K562 (cell line): Measurements from ENCODE around the gene TAS1R3.

Experiments used
- CSDE1 ChIP-seq, 2 experiments: fragments of 450-650 bp; IDR thresholded peaks; 2 replicates each; pipeline ENCODE4 v1.6.1; 2016; ENCODE audit warnings: mild to moderate bottlenecking in 1 of 2
- HDAC1 ChIP-seq, 2 experiments: fragments of 450-650 bp; IDR thresholded peaks; 2 replicates each; pipeline ENCODE4 v1.6.1; 2016 to 2017; ENCODE audit warnings: inconsistent platforms in 1 of 2, mild to moderate bottlenecking in 1 of 2, moderate library complexity in 1 of 2
- NFIX ChIP-seq: fragments of 250-450 bp; sonication (Bioruptor Pico); IDR thresholded peaks from 2 replicates; pipeline ENCODE4 v1.4.0; 2020; ENCODE audit warnings: low read depth, mild to moderate bottlenecking, moderate library complexity
- NR3C1 ChIP-seq: sonication (generic); formaldehyde crosslinking; IDR thresholded peaks from 2 replicates; pipeline ENCODE4 v1.8.1; 2022; ENCODE audit warnings: missing genetic modification reagents
- TCF7 ChIP-seq: sonication (generic); IDR thresholded peaks from 2 replicates; pipeline ENCODE4 v1.6.1; 2016; ENCODE audit warnings: antibody characterized with exemption, borderline replicate concordance
- TRIM24 ChIP-seq, 2 experiments: fragments of 450-650 bp; IDR thresholded peaks; 2 replicates each; pipeline ENCODE4 v1.6.1; 2016
- ZBED1 ChIP-seq: IDR thresholded peaks from 2 replicates; pipeline ENCODE4 v1.6.1; 2014

GRCh38 chr1:1298861-1299685 is 32.0 kb upstream of the TAS1R3 start:
- TF ChIP-seq ZBED1: no peak
- TF ChIP-seq CSDE1 (IDR thresholded peaks at IDR 0.05): no peak
- no peak for TF ChIP-seq TRIM24 (IDR thresholded peaks at IDR 0.05)
- TF ChIP-seq TCF7: no peak
- TF ChIP-seq NFIX: no peak
- TF ChIP-seq NR3C1 (CRISPR knock-in tag): peak; percentile 48
- no peak for TF ChIP-seq HDAC1 (IDR thresholded peaks at IDR 0.05)
